B cell (primary cell): Measurements from ENCODE around the gene KAZN.

Experiments used
- EZH2 ChIP-seq: IDR thresholded peaks from 2 replicates; pipeline ENCODE4 v1.6.1; 2012; ENCODE audit warnings: borderline replicate concordance, low read depth, mild to moderate bottlenecking, moderate library complexity, low read length; ENCODE audit not compliant: insufficient read depth, poor library complexity, severe bottlenecking
- TF ChIP-seq, protein P1 (sequence below): fragments of 200-600 bp; IDR thresholded peaks from one replicate; pipeline ENCODE4 v1.8.0; 2022; ENCODE audit warnings: antibody characterized with exemption, mild to moderate bottlenecking

DNA sequence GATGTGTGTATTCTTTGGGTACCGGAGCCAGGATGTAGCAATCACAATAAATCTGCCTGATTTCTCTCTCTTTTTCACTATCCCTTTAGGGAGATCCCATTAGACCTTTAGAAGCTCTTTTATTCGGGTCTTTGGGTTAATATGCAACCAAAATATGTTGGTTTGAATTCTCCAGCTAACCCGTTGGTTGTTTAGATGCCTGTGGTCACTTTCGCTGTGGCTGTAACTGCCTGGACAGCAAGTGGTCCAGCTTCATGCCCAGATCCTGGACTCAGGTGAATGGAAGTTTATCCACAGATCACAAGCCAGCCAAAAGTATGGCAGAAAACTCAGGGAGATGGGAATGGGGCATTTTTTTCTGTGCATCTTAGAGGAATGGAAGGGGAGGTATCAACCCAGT, 12.3 kb downstream of the KAZN start:
- TF ChIP-seq, protein P1, sequence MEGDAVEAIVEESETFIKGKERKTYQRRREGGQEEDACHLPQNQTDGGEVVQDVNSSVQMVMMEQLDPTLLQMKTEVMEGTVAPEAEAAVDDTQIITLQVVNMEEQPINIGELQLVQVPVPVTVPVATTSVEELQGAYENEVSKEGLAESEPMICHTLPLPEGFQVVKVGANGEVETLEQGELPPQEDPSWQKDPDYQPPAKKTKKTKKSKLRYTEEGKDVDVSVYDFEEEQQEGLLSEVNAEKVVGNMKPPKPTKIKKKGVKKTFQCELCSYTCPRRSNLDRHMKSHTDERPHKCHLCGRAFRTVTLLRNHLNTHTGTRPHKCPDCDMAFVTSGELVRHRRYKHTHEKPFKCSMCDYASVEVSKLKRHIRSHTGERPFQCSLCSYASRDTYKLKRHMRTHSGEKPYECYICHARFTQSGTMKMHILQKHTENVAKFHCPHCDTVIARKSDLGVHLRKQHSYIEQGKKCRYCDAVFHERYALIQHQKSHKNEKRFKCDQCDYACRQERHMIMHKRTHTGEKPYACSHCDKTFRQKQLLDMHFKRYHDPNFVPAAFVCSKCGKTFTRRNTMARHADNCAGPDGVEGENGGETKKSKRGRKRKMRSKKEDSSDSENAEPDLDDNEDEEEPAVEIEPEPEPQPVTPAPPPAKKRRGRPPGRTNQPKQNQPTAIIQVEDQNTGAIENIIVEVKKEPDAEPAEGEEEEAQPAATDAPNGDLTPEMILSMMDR: no peak
- TF ChIP-seq EZH2: no peak
